Measurements from ENCODE around the gene SMPDL3B.

DNA sequence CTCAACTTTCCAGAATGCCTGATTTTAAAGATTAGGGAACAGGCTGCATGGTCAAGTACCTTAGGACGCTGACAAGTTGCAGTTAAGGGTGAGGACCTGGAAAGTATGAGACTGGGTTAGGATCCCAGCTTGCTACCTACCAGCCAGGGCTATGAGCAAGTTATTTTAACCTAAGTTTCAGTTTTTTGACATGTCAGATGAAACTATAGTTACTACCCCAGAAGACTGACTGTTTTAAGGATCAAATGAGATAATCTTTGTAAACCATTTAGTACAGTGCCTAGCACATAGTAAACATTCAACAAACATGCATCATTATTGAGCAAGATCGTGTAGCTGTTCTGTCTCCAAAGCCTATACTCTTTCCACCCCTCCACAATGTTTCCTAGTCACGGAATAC, 48.1 kb upstream of the SMPDL3B start:
- TF ChIP-seq, protein P1, sequence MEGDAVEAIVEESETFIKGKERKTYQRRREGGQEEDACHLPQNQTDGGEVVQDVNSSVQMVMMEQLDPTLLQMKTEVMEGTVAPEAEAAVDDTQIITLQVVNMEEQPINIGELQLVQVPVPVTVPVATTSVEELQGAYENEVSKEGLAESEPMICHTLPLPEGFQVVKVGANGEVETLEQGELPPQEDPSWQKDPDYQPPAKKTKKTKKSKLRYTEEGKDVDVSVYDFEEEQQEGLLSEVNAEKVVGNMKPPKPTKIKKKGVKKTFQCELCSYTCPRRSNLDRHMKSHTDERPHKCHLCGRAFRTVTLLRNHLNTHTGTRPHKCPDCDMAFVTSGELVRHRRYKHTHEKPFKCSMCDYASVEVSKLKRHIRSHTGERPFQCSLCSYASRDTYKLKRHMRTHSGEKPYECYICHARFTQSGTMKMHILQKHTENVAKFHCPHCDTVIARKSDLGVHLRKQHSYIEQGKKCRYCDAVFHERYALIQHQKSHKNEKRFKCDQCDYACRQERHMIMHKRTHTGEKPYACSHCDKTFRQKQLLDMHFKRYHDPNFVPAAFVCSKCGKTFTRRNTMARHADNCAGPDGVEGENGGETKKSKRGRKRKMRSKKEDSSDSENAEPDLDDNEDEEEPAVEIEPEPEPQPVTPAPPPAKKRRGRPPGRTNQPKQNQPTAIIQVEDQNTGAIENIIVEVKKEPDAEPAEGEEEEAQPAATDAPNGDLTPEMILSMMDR (conservative IDR thresholded peaks at IDR 0.05; ENCODE audit: low read length), result no peak
- no peak for TF ChIP-seq EZH2phosphoT487 (IDR thresholded peaks at IDR 0.05; ENCODE audit: borderline replicate concordance)

Data from Loucy (cell line).